GM21360 (cell line): Measurements from ENCODE around the gene PDPN.

Experiments
- ATAC-seq: cut with Tn5 transposase; IDR thresholded peaks from one replicate; pipeline ENCODE4 v1.9.1; 2021; ENCODE audit warnings: mild to moderate bottlenecking, moderate library complexity; ENCODE audit not compliant: unreplicated experiment

The PDPN gene

DNA sequence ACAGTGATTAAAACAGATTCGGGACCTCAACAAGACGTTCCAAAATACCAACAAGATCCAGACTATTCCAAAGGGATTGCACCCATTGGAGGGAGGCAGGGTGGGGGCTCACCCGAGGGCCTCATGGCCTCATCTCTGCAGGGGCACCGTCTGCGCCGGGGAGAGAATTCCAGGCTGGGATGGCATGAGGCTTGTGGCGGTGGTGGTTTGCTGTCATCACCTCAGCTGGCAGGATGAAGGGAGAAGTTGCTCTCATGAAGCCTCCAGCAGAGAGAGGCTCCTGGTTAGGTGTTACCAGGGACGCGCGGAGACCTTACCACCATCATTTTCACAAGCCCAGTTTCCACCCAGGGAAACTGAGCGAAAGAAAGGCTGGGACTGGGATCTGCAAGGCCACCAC is 6.7 kb upstream of the PDPN start:
- no peak for ATAC-seq

GRCh38 chr1:13577846-13578245 is 5.8 kb upstream of the PDPN start:
- ATAC-seq, result no peak

DNA sequence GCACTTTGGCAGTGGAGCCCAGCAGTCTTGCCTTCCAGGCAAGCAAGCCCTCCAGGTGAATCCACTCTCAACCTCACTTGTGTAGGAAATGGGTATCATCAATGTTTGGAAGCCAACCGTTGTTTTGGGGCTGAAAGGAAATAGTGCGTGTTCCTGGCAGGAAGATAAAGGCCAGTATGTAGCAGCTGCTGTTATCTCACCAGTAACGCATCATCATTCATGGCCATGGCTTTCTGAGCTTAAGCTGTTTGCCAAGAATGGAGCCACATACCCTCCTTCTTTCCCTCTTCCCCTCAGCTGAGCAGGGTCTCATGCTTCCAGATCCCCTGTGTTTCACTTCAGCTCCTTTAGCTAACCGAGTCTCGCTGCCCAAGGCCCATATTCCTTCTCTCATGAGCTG is 2.2 kb upstream of the PDPN start:
- ATAC-seq, result no peak

DNA sequence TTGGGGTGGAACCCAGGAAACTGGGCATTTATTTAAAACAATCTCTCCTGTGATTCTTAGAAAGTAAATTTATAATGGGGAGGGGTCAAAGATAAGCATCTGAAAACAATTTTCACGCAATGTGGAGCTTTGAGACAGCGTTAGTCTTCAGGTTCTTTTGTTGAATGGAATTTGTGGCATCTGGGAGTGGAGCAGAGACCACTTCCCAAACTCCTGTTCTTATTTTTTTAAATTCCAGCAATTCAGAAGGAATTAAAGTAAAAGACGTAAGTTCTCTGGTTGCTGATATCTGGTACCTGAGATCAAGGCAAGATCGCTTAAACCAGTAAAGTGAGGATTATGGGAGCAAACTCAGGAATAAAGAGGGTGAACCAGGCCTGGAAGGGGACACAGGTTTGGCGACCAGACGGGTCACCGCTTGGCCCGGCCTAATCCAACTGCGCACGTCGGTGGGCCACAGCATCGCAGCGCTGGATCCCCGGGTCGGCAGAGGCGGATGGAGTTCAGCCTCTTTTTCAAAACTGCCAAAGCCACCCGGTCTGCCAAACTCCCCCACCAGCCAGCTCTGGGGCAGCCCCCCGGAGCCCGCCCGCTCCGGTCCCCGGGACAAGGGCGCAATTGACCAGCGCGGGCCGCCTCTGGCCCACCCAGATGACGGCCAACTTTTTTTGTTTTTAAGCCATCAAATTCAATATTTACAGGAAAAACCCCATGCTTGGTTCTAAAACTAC is 754 bp upstream of the PDPN start:
- ATAC-seq, result no peak

GRCh38 chr1:13583966-13584791 is 547 bp downstream of the PDPN start:
- ATAC-seq, result no peak

- no peak for ATAC-seq
Observed at GRCh38 chr1:13584876-13585611, 1.4 kb downstream of the PDPN start.

DNA sequence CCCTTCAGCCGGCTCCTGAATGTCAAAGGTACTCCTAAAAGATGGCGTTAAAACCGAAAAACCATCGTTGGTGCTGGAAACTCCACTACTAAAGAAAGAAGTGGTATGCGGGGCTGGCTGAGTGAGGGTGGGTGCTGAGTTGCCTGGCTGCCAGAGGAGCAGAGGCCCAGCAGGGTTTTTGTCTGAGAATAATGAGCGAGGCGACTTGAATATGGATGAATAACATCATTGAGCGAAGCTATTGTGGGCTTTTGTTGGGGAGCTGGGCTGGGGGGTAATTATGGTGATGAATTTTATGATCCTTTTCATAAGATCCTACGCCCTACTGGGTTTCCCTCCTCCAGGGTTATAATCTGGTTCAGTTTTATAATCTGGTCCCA is 2.0 kb downstream of the PDPN start:
- ATAC-seq, result no peak

DNA sequence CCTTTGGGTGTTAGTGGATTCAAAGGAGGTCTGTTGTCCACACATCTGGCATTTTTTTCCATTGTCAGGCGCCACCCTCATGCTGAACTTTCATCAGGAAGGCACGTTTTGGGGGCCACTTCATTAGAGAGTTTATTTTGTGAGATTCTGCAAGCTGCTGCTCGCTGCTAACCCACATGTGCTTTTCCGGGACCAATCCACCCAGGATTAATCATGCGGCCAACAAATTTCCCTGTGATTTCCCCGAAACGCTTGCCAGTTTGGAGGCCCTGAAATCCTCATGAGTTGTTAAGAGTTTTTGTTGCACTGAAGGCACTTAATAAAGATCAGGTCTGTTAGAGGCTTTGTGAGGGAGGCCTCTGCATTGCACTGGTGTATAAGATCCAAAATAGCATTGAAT is 2.4 kb downstream of the PDPN start:
- ATAC-seq, result no peak

GRCh38 chr1:13587256-13588030 is 3.8 kb downstream of the PDPN start:
- no peak for ATAC-seq

DNA sequence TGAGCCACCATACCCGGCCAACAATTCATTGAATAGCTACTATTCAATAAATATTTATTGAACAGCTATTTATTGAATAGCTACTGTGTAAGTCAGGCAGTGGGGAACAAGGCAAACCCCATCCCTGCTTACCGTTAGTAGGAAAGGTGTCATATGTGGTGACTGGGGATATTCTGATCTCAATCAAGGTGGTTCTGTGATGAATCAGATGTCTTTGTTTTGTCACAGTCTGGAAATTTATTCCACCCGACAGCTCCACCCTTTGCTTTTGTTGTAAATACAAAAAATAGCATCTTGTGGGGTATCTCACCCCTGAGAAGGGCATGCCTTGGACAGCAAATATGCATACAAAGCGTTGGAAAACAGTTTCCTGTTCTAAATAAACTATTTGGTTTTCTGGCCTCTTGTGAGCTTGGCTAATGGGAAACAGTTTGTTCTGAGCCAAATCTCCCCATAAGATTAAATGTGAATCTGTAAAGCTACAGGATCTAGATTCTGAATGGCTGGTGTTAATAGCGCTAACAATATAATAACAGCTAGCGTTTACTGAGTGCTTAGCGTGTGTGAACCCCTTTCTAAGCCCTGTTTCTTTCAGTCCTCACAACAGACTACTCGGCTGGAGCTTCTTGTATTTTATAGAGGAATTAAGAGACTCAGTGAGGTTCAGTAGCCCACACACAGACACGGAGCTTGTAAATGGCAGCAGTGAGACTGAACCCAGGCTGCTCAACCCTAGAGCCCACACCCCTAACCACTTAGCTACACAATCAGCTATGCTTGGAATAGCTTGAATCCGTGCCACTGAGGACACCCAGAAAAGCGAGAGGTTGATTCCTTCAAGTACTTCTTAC is 5.5 kb downstream of the PDPN start:
- ATAC-seq, result no peak

DNA sequence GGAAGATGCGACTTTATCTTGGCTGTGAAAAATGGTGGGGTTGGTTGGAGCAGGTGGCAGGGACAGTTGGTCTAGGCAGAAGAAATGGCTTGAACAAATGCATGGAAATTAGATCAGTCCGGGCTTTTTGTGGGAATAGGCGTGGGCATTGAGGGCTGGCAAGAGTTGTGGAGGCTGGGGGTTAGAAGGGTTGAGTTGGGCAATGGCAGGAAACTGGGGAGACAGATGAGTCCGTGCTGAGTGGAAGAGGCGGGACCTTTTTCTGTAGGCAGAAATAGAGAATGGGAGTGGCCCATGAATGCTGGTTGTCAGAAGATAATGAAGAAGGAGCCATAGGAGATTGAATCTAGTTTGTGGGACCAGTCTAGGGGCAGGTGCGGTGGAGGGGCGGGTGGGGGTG is 6.9 kb downstream of the PDPN start:
- no peak for ATAC-seq

GRCh38 chr1:13593511-13594131 is 10.0 kb downstream of the PDPN start:
- ATAC-seq, result no peak

- ATAC-seq, result no peak
Observed at GRCh38 chr1:13595411-13595810, 11.8 kb downstream of the PDPN start.

GRCh38 chr1:13597166-13597565 is 13.5 kb downstream of the PDPN start:
- ATAC-seq, result no peak

DNA sequence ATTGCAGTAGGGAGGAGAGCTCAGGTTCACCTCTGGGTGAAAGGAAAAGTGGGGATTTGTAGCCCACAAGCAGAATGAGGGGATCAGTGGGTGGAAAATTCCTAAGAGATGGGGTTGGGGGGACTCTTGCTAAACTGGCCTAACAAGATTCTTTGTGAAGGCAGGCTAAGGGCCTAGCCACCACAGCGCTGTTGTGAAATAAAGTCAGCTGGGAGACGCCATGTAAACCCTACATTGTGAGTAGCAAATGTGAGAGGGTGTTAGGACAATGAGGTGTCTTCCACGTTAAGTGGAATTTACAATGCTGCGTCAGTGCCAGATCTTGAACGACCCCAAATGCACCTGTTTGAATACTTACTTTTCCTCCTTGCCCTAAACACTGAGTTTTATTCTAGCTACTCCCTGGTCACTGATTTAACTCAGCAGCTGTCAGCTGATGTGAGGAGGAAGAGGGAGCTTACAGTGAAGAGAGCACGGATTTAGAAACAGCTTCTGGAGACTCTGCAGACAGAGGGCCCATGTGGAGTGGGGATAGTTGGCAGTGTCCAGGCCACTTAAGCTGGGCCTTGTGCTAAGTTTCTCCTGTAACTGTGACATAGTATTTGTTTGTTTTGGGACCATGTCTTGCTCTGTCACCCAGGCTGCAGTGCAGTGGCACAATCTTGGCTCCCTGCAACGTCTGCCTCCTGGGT is 17.3 kb downstream of the PDPN start:
- no peak for ATAC-seq

- ATAC-seq, result no peak
Observed at GRCh38 chr1:13604176-13604575, 20.5 kb downstream of the PDPN start.

DNA sequence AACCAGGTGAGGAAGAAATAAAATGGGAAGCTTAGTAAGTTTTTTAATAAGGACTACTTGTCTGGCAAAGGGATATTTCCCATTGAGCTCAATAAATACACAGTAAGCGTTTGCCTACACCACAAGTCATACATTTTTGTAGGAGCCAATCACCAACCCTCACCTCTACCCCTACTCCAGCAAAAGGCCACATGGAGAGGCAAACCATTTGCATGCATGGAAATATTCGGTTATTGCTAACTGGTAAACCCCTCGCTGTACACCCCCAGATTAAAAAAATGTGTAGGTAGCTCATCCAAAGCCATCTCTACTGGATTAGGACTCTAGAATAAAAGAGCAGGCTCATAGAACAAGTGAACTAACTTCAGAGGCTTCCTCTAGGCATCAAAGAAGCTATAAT is 21.1 kb downstream of the PDPN start:
- ATAC-seq, result no peak

DNA sequence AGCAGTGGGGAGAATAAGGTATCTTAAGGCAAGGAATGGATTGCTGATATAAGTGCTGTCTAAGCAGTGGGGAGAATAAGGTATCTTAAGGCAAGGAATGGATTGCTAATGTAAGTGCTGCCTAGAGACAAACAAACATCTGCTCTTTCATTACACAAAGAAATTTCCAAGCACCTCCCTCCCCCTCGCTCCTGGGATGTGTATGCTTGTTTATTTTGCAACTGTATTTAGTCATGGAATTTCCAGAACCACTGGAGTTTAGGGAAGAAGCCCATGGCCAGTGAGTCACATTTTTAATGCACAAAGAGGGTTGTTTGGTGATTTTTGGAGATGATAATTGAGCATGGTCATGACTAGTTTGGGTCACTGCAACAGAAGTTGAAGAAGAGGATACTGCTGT is 21.5 kb downstream of the PDPN start:
- no peak for ATAC-seq

GRCh38 chr1:13607002-13607401 is 23.4 kb downstream of the PDPN start:
- no peak for ATAC-seq
